Breast epithelium (tissue), 4 donors: Measurements from ENCODE around the gene PIP4P1. TPM values are rescaled to one million over a fixed set of nuclear protein-coding genes. Genes with fewer than 3 reads are reported as not detected.

ENCODE experiments used
- DNase-seq, 2 donors: peaks; one replicate each; pipeline ENCODE4 v3.0.0-alpha.2; 2019; ENCODE audit warnings: low spot score in 2 of 2
- H3K27ac ChIP-seq, 2 donors: fragments of 200-600 bp; sonication (generic) in 1 of 2; one replicate each; pipeline ENCODE4 v1.5.1; 2016 to 2019; ENCODE audit warnings: mild to moderate bottlenecking in 1 of 2
- H3K27me3 ChIP-seq, 2 donors: fragments of 200-600 bp; sonication (generic) in 1 of 2; one replicate each; pipeline versions ENCODE4 v1.5.1 to v1.6.0; 2017 to 2019; ENCODE audit warnings: control low read depth in 1 of 2, mild to moderate bottlenecking in 1 of 2
- H3K36me3 ChIP-seq: fragments of 200-600 bp; one replicate; pipeline ENCODE4 v1.5.1; 2019
- H3K4me1 ChIP-seq, 2 donors: fragments of 200-600 bp; sonication (generic); one replicate each; pipeline ENCODE4 v1.5.1; 2016 to 2019; ENCODE audit warnings: control low read depth in 1 of 2
- H3K4me3 ChIP-seq, 3 donors: fragments of 200-600 bp; sonication (generic); 1 replicate in 2 of 3; 2 replicates in 1 of 3; pipeline ENCODE4 v1.5.1; 2016 to 2019; ENCODE audit warnings: mild to moderate bottlenecking in 3 of 3, moderate library complexity in 2 of 3
- H3K9me3 ChIP-seq, 2 donors: fragments of 200-600 bp; sonication (generic) in 1 of 2; one replicate each; pipeline ENCODE4 v1.5.1; 2016 to 2019; ENCODE audit warnings: control low read depth in 1 of 2
- POLR2A ChIP-seq: fragments of 450-650 bp; IDR thresholded peaks from one replicate; pipeline ENCODE4 v1.6.1; 2016; ENCODE audit warnings: antibody characterized with exemption, mild to moderate bottlenecking, moderate library complexity
- POLR2AphosphoS5 ChIP-seq, 3 donors: sonication (generic); formaldehyde crosslinking; IDR thresholded peaks; one replicate each; pipeline ENCODE4 v1.6.1; 2017; ENCODE audit warnings: antibody characterized with exemption in 3 of 3
- intact Hi-C: fragments of 100-400 bp; cut with DNase I; formaldehyde crosslinking; loops from one replicate; pipeline ENCODE4 v1.15.1; 2023; ENCODE audit warnings: low total_unique reads
- total RNA-seq, 3 donors: library from RNA; depleted of rRNA; stranded (reverse); fragments of >200 nt; gene quantifications; one replicate each; pipeline ENCODE4 v1.1.0, GENCODE V29; 2016
- TF ChIP-seq, protein P1 (sequence below), 3 donors: fragments of 450-650 bp; IDR thresholded peaks; one replicate each; pipeline ENCODE4 v1.5.1; 2016 to 2017; ENCODE audit warnings: antibody characterized with exemption in 3 of 3, mild to moderate bottlenecking in 3 of 3, moderate library complexity in 3 of 3

PIP4P1 gene
- total RNA-seq, 3 donors from 2014 or later = 23.6 to 34.1 (median 29.9) TPM

DNA sequence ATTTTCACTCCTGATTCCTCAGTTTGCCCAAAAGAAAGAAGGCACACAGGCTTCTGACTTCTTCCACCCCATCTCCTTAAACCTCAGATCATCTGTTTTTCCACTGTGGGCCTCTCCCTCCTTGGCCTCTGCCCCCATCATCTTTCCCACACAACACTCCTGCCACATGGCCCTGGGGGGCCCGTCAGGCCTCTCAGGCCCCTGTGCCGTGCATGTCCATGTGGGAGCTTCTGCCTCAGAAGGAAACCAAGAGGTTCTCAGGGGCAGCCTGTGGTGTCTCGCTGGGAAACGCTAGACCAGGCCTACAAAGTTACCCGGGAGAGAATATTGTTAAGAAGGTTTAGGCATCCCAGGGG, 33.2 kb downstream of the PIP4P1 start:
- Histone ChIP-seq H3K4me3 (no peak overlapping the region), H3K27me3 (no peaks in the 10 kb centered on the region), H3K4me1 (no peaks in the 10 kb centered on the region), H3K36me3 (no peaks in the 10 kb centered on the region), H3K27ac (no peak overlapping the region), H3K9me3 (no peaks in the 10 kb centered on the region)
- intact Hi-C loops = no loop called here
- no peak for TF ChIP-seq POLR2AphosphoS5 (IDR thresholded peaks at IDR 0.05)
- DNase-seq = no peak

DNA sequence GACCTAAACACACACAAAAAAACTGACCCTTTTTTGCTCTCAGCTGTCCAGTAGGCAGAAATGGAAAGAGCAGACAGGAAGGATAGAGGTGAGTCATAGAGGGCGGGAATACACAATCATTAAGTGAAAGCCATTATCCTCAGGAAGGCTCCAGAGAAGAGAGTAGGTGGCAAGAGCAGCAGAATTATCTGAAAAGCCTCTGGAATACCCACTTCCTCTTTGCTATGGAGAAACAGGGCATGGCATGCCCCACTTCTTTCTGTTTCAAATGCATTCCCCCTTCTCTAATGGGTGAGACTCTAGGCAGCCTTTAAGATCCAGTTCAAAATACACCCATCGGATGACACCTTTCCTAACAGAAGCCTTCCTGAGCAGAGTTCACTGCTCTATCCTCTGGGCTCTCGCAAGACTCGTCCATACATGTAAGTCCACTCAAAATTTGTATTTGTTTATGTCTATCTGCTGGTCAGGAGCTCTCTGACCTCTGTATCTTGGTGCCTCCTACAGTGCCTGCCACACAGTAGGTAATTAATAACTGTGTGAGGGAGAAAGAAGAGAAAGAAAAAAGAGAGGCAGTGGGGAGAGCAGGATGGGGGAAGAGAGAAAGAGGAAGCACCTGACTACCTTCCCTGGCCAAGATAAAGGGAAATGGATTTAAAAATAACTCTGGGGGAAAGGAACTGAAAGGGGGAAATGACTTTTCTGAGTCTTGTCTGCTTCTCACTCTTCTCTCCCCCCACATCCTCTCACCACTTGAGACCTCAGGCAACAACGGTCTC, 33.8 kb downstream of the PIP4P1 start:
- Histone ChIP-seq H3K4me3 (no peak overlapping the region), H3K27me3 (no peaks in the 10 kb centered on the region), H3K36me3 (no peaks in the 10 kb centered on the region), H3K4me1 (no peaks in the 10 kb centered on the region), H3K9me3 (no peaks in the 10 kb centered on the region), H3K27ac (no peak overlapping the region)
- intact Hi-C loops = no loop called here
- no peak for DNase-seq
- TF ChIP-seq POLR2AphosphoS5 (IDR thresholded peaks at IDR 0.05) (no peak), POLR2A (no peak)
- TF ChIP-seq, protein P1, sequence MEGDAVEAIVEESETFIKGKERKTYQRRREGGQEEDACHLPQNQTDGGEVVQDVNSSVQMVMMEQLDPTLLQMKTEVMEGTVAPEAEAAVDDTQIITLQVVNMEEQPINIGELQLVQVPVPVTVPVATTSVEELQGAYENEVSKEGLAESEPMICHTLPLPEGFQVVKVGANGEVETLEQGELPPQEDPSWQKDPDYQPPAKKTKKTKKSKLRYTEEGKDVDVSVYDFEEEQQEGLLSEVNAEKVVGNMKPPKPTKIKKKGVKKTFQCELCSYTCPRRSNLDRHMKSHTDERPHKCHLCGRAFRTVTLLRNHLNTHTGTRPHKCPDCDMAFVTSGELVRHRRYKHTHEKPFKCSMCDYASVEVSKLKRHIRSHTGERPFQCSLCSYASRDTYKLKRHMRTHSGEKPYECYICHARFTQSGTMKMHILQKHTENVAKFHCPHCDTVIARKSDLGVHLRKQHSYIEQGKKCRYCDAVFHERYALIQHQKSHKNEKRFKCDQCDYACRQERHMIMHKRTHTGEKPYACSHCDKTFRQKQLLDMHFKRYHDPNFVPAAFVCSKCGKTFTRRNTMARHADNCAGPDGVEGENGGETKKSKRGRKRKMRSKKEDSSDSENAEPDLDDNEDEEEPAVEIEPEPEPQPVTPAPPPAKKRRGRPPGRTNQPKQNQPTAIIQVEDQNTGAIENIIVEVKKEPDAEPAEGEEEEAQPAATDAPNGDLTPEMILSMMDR (IDR thresholded peaks at IDR 0.05) = no peak

GRCh38 chr14:20424851-20425250, 36.4 kb downstream of the PIP4P1 start:
- DNase-seq = no peak
- no peaks in the 10 kb centered on the region for H3K4me1 ChIP-seq

GRCh38 chr14:20422886-20423285, 38.3 kb downstream of the PIP4P1 start:
- H3K27ac ChIP-seq = no peak overlapping the region
- no peaks in the 10 kb centered on the region for H3K27me3 ChIP-seq
- intact Hi-C loops = no loop called here
- no peaks in the 10 kb centered on the region for H3K9me3 ChIP-seq
- H3K36me3 ChIP-seq = no peaks in the 10 kb centered on the region
- H3K4me3 ChIP-seq = no peak overlapping the region
- TF ChIP-seq POLR2AphosphoS5 (IDR thresholded peaks at IDR 0.05) = no peak
- no peak for TF ChIP-seq POLR2A
- TF ChIP-seq, protein P1 (IDR thresholded peaks at IDR 0.05) = no peak
- H3K4me1 ChIP-seq = no peaks in the 10 kb centered on the region
- no peak for DNase-seq

More at GRCh38 chr14:20424851-20425250, 36.4 kb downstream of the PIP4P1 start:
- intact Hi-C loops = no loop called here
- no peaks in the 10 kb centered on the region for H3K36me3 ChIP-seq
- H3K9me3 ChIP-seq = no peaks in the 10 kb centered on the region
- H3K27me3 ChIP-seq = no peaks in the 10 kb centered on the region
- no peak overlapping the region for H3K4me3 ChIP-seq
- no peak overlapping the region for H3K27ac ChIP-seq
- TF ChIP-seq POLR2AphosphoS5 (IDR thresholded peaks at IDR 0.05) (no peak), POLR2A (no peak)
- TF ChIP-seq, protein P1 (IDR thresholded peaks at IDR 0.05) = no peak

DNA sequence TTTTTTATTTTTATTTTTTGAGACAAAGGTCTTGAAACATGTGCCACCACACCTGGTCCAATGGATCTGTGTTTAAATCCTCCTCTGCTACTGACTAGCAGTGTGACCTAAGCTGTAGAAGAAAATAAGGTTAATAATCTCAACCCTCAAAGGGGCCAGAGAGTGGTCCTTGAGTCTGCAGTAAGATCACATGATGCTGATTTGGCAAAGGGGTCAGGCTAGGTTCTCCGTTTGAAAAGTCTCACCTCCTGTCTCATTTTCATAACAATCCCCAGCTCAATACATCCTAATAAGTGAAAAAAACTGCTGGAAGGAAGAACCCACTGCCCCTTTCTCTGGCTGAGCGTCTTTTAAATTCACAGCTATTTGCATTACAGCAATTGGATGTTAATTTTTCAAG, 40.0 kb downstream of the PIP4P1 start:
- H3K27me3 ChIP-seq = no peaks in the 10 kb centered on the region
- no peaks in the 10 kb centered on the region for H3K4me1 ChIP-seq
- H3K27ac ChIP-seq = no peak overlapping the region
- H3K4me3 ChIP-seq = no peak overlapping the region
- no peak for DNase-seq
- no peaks in the 10 kb centered on the region for H3K36me3 ChIP-seq
- H3K9me3 ChIP-seq = no peaks in the 10 kb centered on the region
- intact Hi-C loops = no loop called here
- TF ChIP-seq, protein P1 (IDR thresholded peaks at IDR 0.05) = no peak
- TF ChIP-seq POLR2A = no peak
- no peak for TF ChIP-seq POLR2AphosphoS5 (IDR thresholded peaks at IDR 0.05)
